ENCODE results near the gene LPCAT1. TPM values are rescaled to one million over a fixed set of nuclear protein-coding genes. Genes with fewer than 3 reads are reported as not detected.

LPCAT1 gene
- total RNA-seq, 1 experiment from 2014 or later, result 17.1 TPM

DNA sequence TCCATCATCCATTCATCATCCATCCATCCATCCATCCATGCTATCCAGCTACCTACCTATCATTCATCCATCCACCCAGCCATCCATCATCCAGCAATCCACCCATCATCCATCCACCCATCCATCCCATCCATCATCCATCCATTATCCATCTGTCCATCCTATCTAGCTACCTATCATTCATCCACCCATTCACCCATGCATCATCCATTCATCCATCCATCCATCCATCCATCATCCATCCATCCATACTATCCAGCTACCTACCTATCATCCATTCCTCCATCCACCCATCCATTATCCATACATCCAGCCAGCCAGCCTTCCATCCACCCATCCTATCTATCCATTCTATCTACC is 104.9 kb downstream of the LPCAT1 start:
- CTCF ChIA-PET, result no interaction called here

GRCh38 chr5:1418238-1418920 is 105.4 kb downstream of the LPCAT1 start:
- Mint-ChIP-seq H3K27ac (ENCODE audit: low read depth, unreplicated experiment) (no peak overlapping the region), H3K4me1 (ENCODE audit: insufficient read depth, unreplicated experiment) (no peaks in the 10 kb centered on the region), H3K9me3 (ENCODE audit: unreplicated experiment) (peaks cover 18% of the 10 kb centered on the region), H3K27me3 (ENCODE audit: insufficient read depth, unreplicated experiment) (no peaks in the 10 kb centered on the region), H3K4me3 (ENCODE audit: unreplicated experiment) (no peak overlapping the region), H3K36me3 (ENCODE audit: insufficient read depth, unreplicated experiment) (no peaks in the 10 kb centered on the region)
- ChIA-PET CTCF (no interaction called here), POLR2A (interaction anchor here (0.6 to 1.7 kb wide), 2 partner anchors 9 to 206 kb away, joined by 3 read pairs; no protein-coding TSS in a partner anchor)
- BruUV-seq (replicated peaks), result no TSS peak
- no peak for TF ChIP-seq CTCF (IDR thresholded peaks at IDR 0.05; ENCODE audit: unreplicated experiment)
- intact Hi-C loops (cut with micrococcal nuclease), result no loop called here
- no peak for DNase-seq (ENCODE audit: unreplicated experiment)

More for the DNA sequence above, 104.9 kb downstream of the LPCAT1 start:
- no peak for TF ChIP-seq CTCF (IDR thresholded peaks at IDR 0.05; ENCODE audit: unreplicated experiment)
- intact Hi-C loops (cut with micrococcal nuclease), result no loop called here
- no peak for DNase-seq (ENCODE audit: unreplicated experiment)
- BruUV-seq (replicated peaks), result no TSS peak
- no peaks in the 10 kb centered on the region for H3K36me3 Mint-ChIP-seq (ENCODE audit: insufficient read depth, unreplicated experiment)
- peaks cover 18% of the 10 kb centered on the region for H3K9me3 Mint-ChIP-seq (ENCODE audit: unreplicated experiment)
- H3K4me1 Mint-ChIP-seq (ENCODE audit: insufficient read depth, unreplicated experiment), result no peaks in the 10 kb centered on the region
- H3K27ac Mint-ChIP-seq (ENCODE audit: low read depth, unreplicated experiment), result no peak overlapping the region
- no peak overlapping the region for H3K4me3 Mint-ChIP-seq (ENCODE audit: unreplicated experiment)
- POLR2A ChIA-PET, result interaction anchor here (0.6 to 1.7 kb wide), 2 partner anchors 9 to 205 kb away, joined by 3 read pairs; no protein-coding TSS in a partner anchor
- no peaks in the 10 kb centered on the region for H3K27me3 Mint-ChIP-seq (ENCODE audit: insufficient read depth, unreplicated experiment)

DNA sequence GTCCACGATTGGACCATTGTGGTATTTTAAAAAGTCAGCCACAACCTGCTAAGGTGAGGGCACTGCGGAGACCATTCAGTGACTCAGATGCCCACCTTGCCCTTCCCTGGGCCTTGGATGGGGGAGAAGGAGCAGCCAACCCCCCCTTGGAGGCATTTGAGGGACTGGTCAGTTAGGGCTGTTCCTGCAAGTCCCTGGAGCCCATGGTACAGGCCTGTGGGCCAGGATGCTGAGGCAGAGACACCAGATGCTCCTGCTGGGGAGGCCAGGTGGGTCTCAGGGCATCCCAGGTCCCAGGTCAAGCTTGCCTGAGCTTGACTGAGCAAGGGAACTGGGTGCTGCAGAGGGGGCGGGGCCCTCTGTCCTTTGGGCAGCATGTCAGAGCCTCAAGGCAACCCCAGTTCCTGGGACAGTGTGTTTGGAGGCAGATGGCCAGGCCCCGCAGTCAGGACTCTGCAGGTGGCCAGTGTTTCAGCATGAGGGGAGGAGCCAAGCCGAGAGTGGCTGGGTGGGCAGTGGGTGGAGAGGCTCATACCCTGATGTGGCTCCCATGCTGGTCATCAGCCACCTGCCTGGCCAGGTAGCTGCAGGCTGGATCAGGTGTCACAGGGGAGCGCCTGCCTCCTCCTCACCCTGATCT is 106.1 kb downstream of the LPCAT1 start:
- peaks cover 18% of the 10 kb centered on the region for H3K9me3 Mint-ChIP-seq (ENCODE audit: unreplicated experiment)
- no TSS peak for BruUV-seq (replicated peaks)
- no peaks in the 10 kb centered on the region for H3K27me3 Mint-ChIP-seq (ENCODE audit: insufficient read depth, unreplicated experiment)
- no peak for TF ChIP-seq CTCF (IDR thresholded peaks at IDR 0.05; ENCODE audit: unreplicated experiment)
- H3K4me3 Mint-ChIP-seq (ENCODE audit: unreplicated experiment), result no peak overlapping the region
- no peak for DNase-seq (ENCODE audit: unreplicated experiment)
- intact Hi-C loops (cut with micrococcal nuclease), result no loop called here
- no peaks in the 10 kb centered on the region for H3K36me3 Mint-ChIP-seq (ENCODE audit: insufficient read depth, unreplicated experiment)
- CTCF ChIA-PET, result no interaction called here
- H3K4me1 Mint-ChIP-seq (ENCODE audit: insufficient read depth, unreplicated experiment), result no peaks in the 10 kb centered on the region
- no peak overlapping the region for H3K27ac Mint-ChIP-seq (ENCODE audit: low read depth, unreplicated experiment)
- POLR2A ChIA-PET, result no interaction called here

DNA sequence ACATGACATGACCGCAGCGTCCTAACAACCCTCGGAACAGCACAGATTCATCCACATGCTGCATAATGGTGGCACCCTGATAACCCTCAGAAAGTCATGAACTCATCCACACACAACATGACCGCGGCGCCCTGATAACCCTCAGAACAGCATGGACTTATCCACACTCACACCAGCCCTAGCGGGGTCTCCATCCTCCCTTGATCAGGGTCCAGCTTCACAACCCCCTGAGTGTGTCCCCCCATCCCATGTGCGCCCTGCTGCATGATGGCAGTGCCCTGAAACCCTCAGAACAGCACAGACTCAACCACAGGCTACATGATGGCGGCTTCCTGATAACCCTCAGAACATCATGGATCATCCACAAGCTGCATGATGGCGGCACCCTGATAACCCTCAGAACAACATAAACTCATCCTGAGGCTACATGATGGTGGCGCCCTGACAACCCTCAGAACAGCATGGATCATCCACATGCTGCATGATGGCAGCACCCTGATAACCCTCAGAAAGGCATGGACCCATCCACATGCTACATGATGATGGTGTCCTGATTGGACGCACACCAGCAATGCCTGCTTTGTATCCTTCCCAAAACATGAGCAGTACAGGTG is 106.8 kb downstream of the LPCAT1 start:
- Mint-ChIP-seq H3K4me3 (ENCODE audit: unreplicated experiment) (no peak overlapping the region), H3K27ac (ENCODE audit: low read depth, unreplicated experiment) (no peak overlapping the region), H3K9me3 (ENCODE audit: unreplicated experiment) (peaks cover 18% of the 10 kb centered on the region), H3K36me3 (ENCODE audit: insufficient read depth, unreplicated experiment) (no peaks in the 10 kb centered on the region), H3K4me1 (ENCODE audit: insufficient read depth, unreplicated experiment) (no peaks in the 10 kb centered on the region), H3K27me3 (ENCODE audit: insufficient read depth, unreplicated experiment) (no peaks in the 10 kb centered on the region)
- CTCF ChIA-PET, result no interaction called here
- intact Hi-C loops (cut with micrococcal nuclease), result no loop called here
- POLR2A ChIA-PET, result no interaction called here
- no TSS peak for BruUV-seq (replicated peaks)
- TF ChIP-seq CTCF (IDR thresholded peaks at IDR 0.05; ENCODE audit: unreplicated experiment), result no peak
- no peak for DNase-seq (ENCODE audit: unreplicated experiment)

All from MCF 10A (cell line).